Endometrial microvascular endothelial cells (primary cell): ENCODE measurements around the gene KRT5. TPM values are rescaled to one million over a fixed set of nuclear protein-coding genes. Genes with fewer than 3 reads are reported as not detected.
"Not testable (repeated sequence)": the region's sequence is repeated elsewhere in the genome, so short reads cannot be mapped to it uniquely, and the experiment has no call there.

ENCODE experiments used
- in situ Hi-C: cut with HindIII; loops from 2 replicates; pipeline ENCODE4 v1.10.0; 2017; ENCODE audit warnings: low sequenced_read_pairs, low pct_unique_long_range_greater_than_20kb; ENCODE audit errors: inconsistent ontology term
- total RNA-seq: library from RNA; depleted of rRNA; stranded (reverse); fragments of >200 nt; gene quantifications from one replicate; pipeline ENCODE4 v1.2.3, GENCODE V29; 2015; ENCODE audit errors: inconsistent ontology term

KRT5 gene
- total RNA-seq, 1 donor from 2014 or later: not detected

DNA sequence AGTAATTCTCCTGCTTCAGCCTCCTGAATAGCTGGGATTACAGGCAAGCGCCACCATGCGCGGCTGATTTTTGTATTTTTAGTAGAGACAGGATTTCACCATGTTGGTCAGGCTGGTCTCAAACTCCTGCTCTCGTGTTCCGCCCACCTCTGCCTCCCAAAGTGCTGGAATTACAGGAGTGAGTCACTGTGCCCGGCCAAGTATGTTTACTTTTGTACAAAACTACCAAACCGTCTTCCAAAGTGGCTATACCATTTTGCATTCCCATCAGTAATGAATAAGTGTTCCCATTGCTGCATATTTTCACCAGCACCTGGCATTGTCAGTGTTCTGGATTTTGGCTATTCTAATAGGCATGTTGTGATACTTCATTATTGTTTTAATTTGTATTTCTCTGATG, 18.7 kb downstream of the KRT5 start:
- in situ Hi-C loops: no loop called here

- in situ Hi-C loops: not testable (repeated sequence)
Observed at GRCh38 chr12:52500574-52500973, 19.6 kb downstream of the KRT5 start.

DNA sequence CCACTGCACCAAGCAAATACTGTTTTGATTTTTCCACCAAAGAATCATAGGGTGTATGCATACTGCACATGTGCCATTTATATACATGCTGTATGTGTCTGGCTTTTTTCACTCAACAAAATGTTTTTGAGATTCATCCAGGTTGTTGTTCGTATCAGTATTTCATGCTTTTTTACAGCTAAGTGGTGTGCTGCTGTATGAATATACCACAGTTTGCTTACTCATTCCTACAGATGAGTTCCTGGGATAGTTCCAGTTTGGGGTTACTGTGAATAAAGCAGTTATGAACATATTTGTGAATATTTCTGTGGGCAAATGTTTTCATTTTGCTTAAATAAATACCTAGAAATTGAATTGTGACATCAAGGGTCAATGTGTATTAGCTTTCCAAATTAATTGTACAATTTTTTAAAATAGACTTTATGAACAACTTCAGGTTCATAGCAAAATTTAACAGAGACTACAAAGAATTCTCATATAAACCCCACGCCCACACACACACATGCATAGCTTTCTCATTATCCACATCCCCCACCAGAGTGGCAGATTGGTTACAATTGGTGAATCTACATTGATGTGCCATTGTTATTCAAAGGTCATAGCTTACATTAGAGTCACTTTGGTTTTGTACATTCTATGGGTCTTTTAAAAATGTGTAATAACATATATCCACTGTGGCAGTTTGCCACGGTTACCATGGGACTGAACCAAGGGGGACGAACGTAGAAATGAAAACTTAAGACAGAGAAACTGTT, 20.2 kb downstream of the KRT5 start:
- in situ Hi-C loops: no loop called here

DNA sequence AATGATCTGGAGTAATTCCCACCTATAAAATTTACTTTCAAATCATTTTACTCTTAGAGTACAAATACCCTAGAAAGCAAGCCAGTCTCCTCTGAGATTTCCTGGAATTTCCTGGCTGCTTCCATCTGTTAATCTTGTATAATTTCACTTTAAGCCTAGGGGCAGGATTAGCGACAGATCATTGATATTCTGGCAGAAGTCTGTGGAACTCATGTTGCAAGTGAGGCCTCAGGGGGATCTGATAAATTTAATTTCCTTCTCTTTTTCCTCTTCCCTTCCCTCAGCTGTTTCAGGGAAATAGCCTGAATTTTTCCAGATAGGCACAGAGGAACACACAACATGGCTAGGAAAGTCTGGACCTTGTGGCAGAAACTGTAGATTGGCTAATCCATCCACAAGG, 21.2 kb downstream of the KRT5 start:
- in situ Hi-C loops: no loop called here

GRCh38 chr12:52497975-52498374, 22.2 kb downstream of the KRT5 start:
- in situ Hi-C loops: no loop called here

DNA sequence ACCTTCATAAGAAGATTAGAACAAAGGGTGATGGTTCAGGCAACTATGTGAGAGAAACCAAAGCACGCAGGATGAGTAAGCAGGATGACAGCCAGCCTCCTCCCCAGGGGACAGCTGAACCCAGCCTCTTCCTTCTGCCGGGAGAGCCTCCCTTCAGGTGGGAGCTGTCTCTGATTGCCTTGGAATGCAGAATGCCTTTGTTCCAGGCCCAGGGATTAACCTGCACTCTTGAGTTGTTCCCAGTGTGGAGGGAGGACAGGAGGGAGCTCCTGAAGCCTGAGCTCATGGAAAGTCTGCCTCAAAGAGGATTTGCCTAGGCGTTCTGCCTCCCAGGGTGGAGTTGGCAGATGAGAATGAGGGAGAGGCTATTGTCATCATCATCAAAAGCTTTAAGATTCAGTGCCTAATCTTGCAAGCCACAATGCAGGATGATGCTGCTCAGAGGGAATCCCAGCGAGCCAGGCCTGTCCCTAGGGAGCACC, 23.6 kb downstream of the KRT5 start:
- in situ Hi-C loops: no loop called here

GRCh38 chr12:52496054-52496453, 24.1 kb downstream of the KRT5 start:
- in situ Hi-C loops: no loop called here

DNA sequence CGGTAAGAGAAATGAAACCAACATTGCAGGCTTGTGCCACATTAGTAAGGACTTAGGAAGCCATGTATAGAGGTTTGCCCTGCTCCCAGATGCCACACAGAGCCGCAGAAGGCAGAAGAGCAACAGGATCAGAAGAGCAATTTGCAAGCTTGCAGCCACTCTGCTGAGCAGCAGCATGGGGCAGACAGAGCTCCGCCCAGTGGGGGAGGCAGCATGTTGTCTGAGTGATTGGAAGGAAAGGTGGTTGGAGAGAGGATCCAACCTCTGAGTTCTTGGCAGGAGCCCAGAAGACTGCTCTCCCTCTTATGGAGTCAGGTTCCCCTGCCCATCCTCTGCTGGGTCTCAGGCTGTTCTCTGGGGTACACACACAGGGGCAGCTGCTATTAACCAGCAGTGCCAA, 24.8 kb downstream of the KRT5 start:
- in situ Hi-C loops: no loop called here

GRCh38 chr12:52494518-52494917, 25.7 kb downstream of the KRT5 start:
- in situ Hi-C loops: no loop called here

- in situ Hi-C loops: no loop called here
Observed at GRCh38 chr12:52494100-52494499, 26.1 kb downstream of the KRT5 start.

GRCh38 chr12:52493172-52493571, 27.0 kb downstream of the KRT5 start, which contains the start of gene KRT6A:
TSS of gene KRT6A (minus strand) at chr12:52493257. CDS start at chr12:52493188, 69 bp downstream.
- in situ Hi-C loops: no loop called here

DNA sequence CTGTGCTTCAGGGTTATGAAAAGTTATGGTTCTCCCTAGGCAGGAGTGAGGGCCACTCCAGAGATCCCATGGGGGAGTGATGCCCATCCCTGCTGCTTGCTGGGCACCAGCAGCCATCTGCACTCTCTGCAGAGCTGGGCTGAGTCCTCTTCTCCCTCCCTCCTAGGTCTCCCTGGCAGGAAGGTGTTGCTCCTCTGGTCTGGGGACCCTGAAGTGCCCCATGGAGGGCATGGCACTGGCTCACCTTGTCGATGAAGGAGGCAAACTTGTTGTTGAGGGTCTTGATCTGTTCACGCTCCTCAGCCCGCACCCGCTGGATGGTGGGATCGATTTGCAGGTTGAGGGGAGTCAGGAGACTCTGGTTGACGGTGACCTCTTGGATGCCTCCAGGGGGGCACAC, 27.8 kb downstream of the KRT5 start:
- in situ Hi-C loops: not testable (repeated sequence)

DNA sequence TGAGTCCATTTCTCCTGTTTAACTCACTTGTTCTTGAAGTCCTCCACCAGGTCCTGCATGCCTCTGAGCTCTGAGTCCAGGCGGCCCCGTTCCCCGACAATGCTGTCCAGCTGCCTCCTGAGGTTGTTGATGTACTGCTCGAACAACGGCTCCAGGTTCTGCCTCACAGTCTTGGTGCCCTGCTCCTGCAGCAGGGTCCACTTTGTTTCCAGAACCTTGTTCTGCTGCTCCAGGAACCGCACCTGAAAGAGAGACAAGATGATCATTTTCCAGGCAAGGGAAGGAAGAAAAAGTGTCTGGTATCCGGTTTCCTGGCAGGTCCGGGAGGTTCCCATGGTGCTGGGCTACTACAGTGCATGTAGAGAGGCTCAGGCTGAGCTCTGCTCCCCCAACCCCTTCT, 28.7 kb downstream of the KRT5 start:
- in situ Hi-C loops: not testable (repeated sequence)

- in situ Hi-C loops: no loop called here
Observed at GRCh38 chr12:52488736-52489135, 31.5 kb downstream of the KRT5 start.

GRCh38 chr12:52487744-52488443, 32.3 kb downstream of the KRT5 start:
- in situ Hi-C loops: not testable (repeated sequence)

DNA sequence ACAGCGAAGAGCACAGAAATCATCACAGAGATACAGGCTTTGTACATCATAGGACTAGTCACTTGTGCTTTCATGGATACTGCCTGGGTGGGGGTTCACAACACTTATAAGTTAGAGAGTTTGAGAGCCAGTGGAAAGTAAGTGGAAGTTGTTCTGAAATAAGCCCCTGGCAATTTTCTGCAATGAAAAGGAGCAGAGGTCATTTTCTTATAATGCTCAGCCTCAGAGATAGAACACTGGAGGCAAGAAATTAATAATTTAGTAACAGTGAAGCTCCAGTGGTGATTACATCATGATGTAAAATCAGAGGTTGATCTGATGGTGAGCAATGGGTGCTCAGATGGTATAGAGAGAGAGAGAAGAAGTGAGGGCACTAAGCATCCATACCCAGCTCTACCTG, 33.0 kb downstream of the KRT5 start:
- in situ Hi-C loops: no loop called here

DNA sequence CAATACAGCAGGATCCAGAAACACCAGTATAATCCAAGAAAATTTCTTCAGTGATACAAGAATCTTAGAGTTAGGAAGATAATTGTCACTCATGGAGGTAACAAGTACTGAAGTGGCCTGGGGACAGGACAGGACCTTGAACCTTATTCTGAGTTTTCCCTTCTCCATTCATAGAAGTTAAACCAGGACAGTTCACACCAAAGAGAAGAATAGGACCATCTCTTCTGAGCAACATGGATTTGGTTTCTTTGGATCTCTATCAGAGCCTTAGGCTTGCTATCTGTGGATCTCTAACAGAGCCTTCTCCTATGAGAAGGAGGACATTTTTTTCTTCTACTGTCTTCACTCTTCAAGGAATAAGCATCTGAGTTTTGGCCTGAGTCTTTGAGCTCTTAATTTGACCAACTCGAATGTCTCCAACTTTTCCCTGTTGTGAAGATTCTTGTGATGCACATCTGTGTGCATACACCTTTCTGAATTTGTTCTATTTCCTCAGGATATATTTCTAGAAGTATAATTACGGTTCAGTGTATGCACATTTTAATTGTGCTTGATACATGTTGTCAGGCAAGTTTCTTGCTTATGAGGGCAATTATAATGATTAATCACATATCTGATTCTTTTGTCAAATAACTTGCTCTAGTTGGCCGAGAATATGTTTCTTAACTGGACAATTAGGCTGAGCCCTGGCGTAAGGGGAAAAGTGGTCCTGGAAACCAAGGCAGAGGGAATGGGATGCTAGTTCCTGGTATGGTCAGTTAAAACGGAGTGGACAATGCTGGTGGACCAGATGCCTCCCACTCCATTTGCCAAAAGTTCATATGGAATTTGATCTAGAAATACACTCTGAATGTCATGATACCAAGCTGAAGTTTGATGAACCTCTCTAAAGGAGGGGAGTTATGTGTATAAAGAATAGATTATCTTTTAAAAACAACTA, 33.8 kb downstream of the KRT5 start:
- in situ Hi-C loops: no loop called here

DNA sequence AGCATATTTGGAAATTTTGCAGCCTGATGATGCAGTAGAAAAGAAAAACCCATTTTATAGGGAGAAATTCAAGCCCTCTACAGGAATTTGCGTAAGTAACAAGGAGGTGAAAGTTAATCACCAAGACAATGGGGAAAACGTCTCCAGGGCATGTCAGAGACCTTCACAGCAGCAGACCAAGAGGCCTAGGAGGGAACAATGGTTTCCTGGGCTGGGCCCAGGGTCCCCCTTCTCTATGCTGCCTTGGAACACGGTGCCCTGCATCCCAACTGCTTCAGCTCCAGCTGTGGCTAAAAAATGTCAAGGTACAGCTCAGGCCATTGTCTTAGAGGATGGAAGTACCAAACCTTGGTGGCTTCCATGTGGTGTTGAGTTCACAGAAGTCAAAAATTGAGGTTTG, 40.1 kb downstream of the KRT5 start:
- in situ Hi-C loops: no loop called here

- in situ Hi-C loops: no loop called here
Observed at GRCh38 chr12:52477651-52478050, 42.5 kb downstream of the KRT5 start.
